ENCODE data around the gene GINS1. TPM values are rescaled to one million over a fixed set of nuclear protein-coding genes. Genes with fewer than 3 reads are reported as not detected.

GINS1 gene
- total RNA-seq, 1 experiment from 2014 or later, result 36.0 TPM

DNA sequence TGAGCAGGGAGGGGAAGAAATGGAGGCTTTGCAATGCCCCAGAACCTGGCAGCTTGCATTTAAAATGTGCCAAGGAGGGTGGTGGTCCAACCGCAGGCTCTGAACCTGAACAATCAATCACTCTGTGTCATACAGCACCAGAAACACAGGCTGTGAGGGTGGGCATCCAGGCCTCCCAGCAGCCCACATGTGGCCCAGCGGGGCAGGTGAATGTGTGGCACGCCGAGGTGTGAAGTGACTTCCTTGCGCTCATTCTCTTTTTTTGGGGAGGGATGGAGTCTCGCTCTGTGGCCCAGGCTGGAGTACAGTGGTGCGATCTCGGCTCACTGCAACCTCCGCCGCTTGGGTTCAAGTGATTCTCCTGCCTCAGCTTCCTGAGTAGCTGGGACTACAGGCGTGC is 80.5 kb downstream of the GINS1 start:
- Histone ChIP-seq H3K4me1 (ENCODE audit: control insufficient read depth, insufficient read depth, low read length) (no peaks in the 10 kb centered on the region), H3K27me3 (ENCODE audit: control insufficient read depth, insufficient read depth, low read length) (no peaks in the 10 kb centered on the region), H3K27ac (ENCODE audit: low read length) (no peak overlapping the region), H3K9me3 (ENCODE audit: control insufficient read depth, insufficient read depth, low read depth, low read length) (no peaks in the 10 kb centered on the region), H3K36me3 (ENCODE audit: control insufficient read depth, insufficient read depth, low read length) (peaks cover 3% of the 10 kb centered on the region; the same call in 1 of the 2 replicates), H3K4me3 (ENCODE audit: low read depth in 2 of 2, low read length in 2 of 2) (no peak overlapping the region)
- ChIA-PET POLR2A (no interaction called here), CTCF (no interaction called here)
- TF ChIP-seq, protein P1, sequence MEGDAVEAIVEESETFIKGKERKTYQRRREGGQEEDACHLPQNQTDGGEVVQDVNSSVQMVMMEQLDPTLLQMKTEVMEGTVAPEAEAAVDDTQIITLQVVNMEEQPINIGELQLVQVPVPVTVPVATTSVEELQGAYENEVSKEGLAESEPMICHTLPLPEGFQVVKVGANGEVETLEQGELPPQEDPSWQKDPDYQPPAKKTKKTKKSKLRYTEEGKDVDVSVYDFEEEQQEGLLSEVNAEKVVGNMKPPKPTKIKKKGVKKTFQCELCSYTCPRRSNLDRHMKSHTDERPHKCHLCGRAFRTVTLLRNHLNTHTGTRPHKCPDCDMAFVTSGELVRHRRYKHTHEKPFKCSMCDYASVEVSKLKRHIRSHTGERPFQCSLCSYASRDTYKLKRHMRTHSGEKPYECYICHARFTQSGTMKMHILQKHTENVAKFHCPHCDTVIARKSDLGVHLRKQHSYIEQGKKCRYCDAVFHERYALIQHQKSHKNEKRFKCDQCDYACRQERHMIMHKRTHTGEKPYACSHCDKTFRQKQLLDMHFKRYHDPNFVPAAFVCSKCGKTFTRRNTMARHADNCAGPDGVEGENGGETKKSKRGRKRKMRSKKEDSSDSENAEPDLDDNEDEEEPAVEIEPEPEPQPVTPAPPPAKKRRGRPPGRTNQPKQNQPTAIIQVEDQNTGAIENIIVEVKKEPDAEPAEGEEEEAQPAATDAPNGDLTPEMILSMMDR (IDR thresholded peaks at IDR 0.05), result no peak
- TF ChIP-seq SIN3A (IDR thresholded peaks at IDR 0.05; ENCODE audit: borderline replicate concordance, insufficient read depth, low read depth, low read length) (no peak), POLR2AphosphoS5 (IDR thresholded peaks at IDR 0.05; ENCODE audit: low read depth, low read length) (no peak), TCF7L2 (IDR thresholded peaks at IDR 0.05; ENCODE audit: low read depth, low read length) (no peak)
- TF ChIP-seq, protein P2, sequence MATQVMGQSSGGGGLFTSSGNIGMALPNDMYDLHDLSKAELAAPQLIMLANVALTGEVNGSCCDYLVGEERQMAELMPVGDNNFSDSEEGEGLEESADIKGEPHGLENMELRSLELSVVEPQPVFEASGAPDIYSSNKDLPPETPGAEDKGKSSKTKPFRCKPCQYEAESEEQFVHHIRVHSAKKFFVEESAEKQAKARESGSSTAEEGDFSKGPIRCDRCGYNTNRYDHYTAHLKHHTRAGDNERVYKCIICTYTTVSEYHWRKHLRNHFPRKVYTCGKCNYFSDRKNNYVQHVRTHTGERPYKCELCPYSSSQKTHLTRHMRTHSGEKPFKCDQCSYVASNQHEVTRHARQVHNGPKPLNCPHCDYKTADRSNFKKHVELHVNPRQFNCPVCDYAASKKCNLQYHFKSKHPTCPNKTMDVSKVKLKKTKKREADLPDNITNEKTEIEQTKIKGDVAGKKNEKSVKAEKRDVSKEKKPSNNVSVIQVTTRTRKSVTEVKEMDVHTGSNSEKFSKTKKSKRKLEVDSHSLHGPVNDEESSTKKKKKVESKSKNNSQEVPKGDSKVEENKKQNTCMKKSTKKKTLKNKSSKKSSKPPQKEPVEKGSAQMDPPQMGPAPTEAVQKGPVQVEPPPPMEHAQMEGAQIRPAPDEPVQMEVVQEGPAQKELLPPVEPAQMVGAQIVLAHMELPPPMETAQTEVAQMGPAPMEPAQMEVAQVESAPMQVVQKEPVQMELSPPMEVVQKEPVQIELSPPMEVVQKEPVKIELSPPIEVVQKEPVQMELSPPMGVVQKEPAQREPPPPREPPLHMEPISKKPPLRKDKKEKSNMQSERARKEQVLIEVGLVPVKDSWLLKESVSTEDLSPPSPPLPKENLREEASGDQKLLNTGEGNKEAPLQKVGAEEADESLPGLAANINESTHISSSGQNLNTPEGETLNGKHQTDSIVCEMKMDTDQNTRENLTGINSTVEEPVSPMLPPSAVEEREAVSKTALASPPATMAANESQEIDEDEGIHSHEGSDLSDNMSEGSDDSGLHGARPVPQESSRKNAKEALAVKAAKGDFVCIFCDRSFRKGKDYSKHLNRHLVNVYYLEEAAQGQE (IDR thresholded peaks at IDR 0.05; ENCODE audit: insufficient read depth in 1 of 2, low read depth in 2 of 2, low read length in 1 of 2), result no peak
- no TSS peak for BruUV-seq (replicated peaks)
- in situ Hi-C loops (cut with HindIII; ENCODE audit: low pct_unique_long_range_greater_than_20kb, low sequenced_read_pairs), result no loop called here
- intact Hi-C loops (cut with micrococcal nuclease; ENCODE audit: unreplicated experiment), result no loop called here
- ATAC-seq, result no peak
- no peak for DNase-seq (ENCODE audit: low read depth, low spot score)

DNA sequence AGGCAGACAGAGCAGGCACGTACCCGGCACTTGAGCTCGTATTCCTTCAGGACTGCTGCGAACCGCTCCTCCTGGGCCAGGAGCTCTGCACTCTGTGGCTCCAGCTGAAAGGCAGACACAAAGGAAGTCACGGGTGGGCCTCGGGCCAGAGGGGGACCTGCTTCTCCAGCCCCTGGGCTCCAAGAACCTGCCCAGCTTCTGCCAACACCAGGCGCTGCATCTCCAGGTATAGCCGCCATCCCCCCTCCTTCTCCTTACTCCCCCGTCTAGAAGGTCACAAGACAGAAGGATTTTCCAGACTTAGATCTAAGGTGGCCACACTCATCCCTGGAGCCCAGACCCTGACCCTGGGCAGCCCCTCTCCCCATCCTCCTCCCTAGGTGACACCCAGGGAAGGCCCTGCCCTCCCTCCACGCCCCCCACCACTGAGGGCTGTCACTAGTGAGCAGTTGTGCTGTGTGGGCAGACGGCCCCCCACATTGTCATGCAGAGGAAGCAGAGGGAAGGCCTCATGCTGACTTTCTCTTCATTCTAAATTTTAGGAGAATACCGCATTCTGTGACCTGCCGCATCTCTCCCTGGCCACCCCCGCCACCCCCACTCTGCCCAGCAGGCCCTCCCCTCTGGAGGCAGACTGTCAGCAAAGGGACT is 81.9 kb downstream of the GINS1 start:
- CTCF ChIA-PET, result no interaction called here
- Histone ChIP-seq H3K27ac (ENCODE audit: low read length) (no peak overlapping the region), H3K9me3 (ENCODE audit: control insufficient read depth, insufficient read depth, low read depth, low read length) (no peaks in the 10 kb centered on the region), H3K27me3 (ENCODE audit: control insufficient read depth, insufficient read depth, low read length) (no peaks in the 10 kb centered on the region), H3K4me1 (ENCODE audit: control insufficient read depth, insufficient read depth, low read length) (no peaks in the 10 kb centered on the region), H3K36me3 (ENCODE audit: control insufficient read depth, insufficient read depth, low read length) (peaks cover 3% of the 10 kb centered on the region; the same call in 1 of the 2 replicates), H3K4me3 (ENCODE audit: low read depth in 2 of 2, low read length in 2 of 2) (no peak overlapping the region)
- TF ChIP-seq, protein P1 (IDR thresholded peaks at IDR 0.05), result no peak
- TF ChIP-seq SIN3A (IDR thresholded peaks at IDR 0.05; ENCODE audit: borderline replicate concordance, insufficient read depth, low read depth, low read length) (no peak), TCF7L2 (IDR thresholded peaks at IDR 0.05; ENCODE audit: low read depth, low read length) (no peak), POLR2AphosphoS5 (IDR thresholded peaks at IDR 0.05; ENCODE audit: low read depth, low read length) (no peak; the same call in 1 of the 2 replicates)
- TF ChIP-seq, protein P2 (IDR thresholded peaks at IDR 0.05; ENCODE audit: insufficient read depth in 1 of 2, low read depth in 2 of 2, low read length in 1 of 2), result no peak
- DNase-seq (ENCODE audit: low read depth, low spot score) (no peak), ATAC-seq (no peak; the same call in 1 of the 2 replicates)
- in situ Hi-C loops (cut with HindIII; ENCODE audit: low pct_unique_long_range_greater_than_20kb, low sequenced_read_pairs), result no loop called here
- BruUV-seq (replicated peaks), result no TSS peak
- POLR2A ChIA-PET, result no interaction called here
- intact Hi-C loops (cut with micrococcal nuclease; ENCODE audit: unreplicated experiment), result no loop called here

All from Panc1 (cell line).